GM10248 (cell line): Measurements from ENCODE around the gene TRMT112.
"Not testable (repeated sequence)": the region's sequence is repeated elsewhere in the genome, so short reads cannot be mapped to it uniquely, and the experiment has no call there.

Experiments
- CTCF ChIA-PET: fragments of 300-600 bp; sonication (Branson Sonifier 250); formaldehyde crosslinking; extraction: SDS; loops from one replicate; lab custom pipeline; 2021; ENCODE audit warnings: antibody characterized with exemption; lab: Yijun Ruan, JAX
- POLR2A ChIA-PET: fragments of 350-650 bp; sonication (Branson Sonifier 250); formaldehyde crosslinking; extraction: SDS; loops from one replicate; lab custom pipeline; 2020; ENCODE audit warnings: antibody characterized with exemption; lab: Yijun Ruan, JAX
- DNase-seq: peaks from one replicate; pipeline ENCODE4 v3.0.0; 2012; ENCODE audit errors: extremely low spot score
- CTCF ChIP-seq: IDR thresholded peaks from 2 replicates; pipeline ENCODE4 v1.5.1; 2012; ENCODE audit warnings: mild to moderate bottlenecking, low read depth; ENCODE audit errors: extremely low read depth, missing control alignments, control extremely low read depth

TRMT112 gene

GRCh38 chr11:64312947-64313346 lies 4.4 kb downstream of the TRMT112 start:
- no peak for TF ChIP-seq CTCF
- POLR2A ChIA-PET, result interaction anchor here (0.9 kb wide), 2 partner anchors 42 to 72 kb away, joined by 3 to 8 read pairs; partner anchors contain the start of gene FKBP2
- no peak for DNase-seq
- CTCF ChIA-PET, result interaction anchor here (1.0 to 2.7 kb wide), 5 partner anchors 9 to 44 kb away, joined by 3 to 16 read pairs (median 7); no protein-coding TSS in a partner anchor

- CTCF ChIA-PET, result interaction anchor here (1.1 to 2.6 kb wide), 4 partner anchors 9 to 104 kb away, joined by 3 to 11 read pairs (median 3); partner anchors contain the start of genes PLCB3, PRDX5 and TRMT112
- not testable (repeated sequence) for DNase-seq
- POLR2A ChIA-PET, result interaction anchor here (1.0 kb wide), 1 partner anchor 10 kb away, joined by 3 read pairs; the partner anchor contains the start of gene TRMT112
These were observed 9.6 kb downstream of the TRMT112 start for GRCh38 chr11:64307795-64308194.

- TF ChIP-seq CTCF, result no peak
- ChIA-PET POLR2A (interaction anchor here (1.0 kb wide), 1 partner anchor 10 kb away, joined by 3 read pairs; the partner anchor contains the start of gene TRMT112), CTCF (interaction anchor here (1.1 to 2.6 kb wide), 5 partner anchors 10 to 103 kb away, joined by 3 to 11 read pairs (median 3); partner anchors contain the start of genes PLCB3, PRDX5 and TRMT112)
- no peak for DNase-seq
These were observed 10.3 kb downstream of the TRMT112 start for GRCh38 chr11:64306876-64307622.

GRCh38 chr11:64306563-64306875 lies 10.8 kb downstream of the TRMT112 start:
- no peak for TF ChIP-seq CTCF
- no peak for DNase-seq
- ChIA-PET CTCF (interaction anchor here (1.4 to 2.6 kb wide), 2 partner anchors 11 to 35 kb away, joined by 5 to 11 read pairs; partner anchors contain the start of genes PRDX5 and TRMT112), POLR2A (no interaction called here)

- peak; percentile 41 for TF ChIP-seq CTCF
- ChIA-PET POLR2A (interaction anchor here (2.0 kb wide), 1 partner anchor 12 kb away, joined by 18 read pairs; the partner anchor contains the start of genes PRDX5 and TRMT112), CTCF (interaction anchor here (1.3 to 5.8 kb wide), 11 partner anchors 11 to 305 kb away, joined by 4 to 219 read pairs (median 20); partner anchors contain the start of genes BAD, FERMT3, GPR137 and KCNK4)
- DNase-seq, result peak; percentile 49
These were observed 11.4 kb downstream of the TRMT112 start for GRCh38 chr11:64305691-64306562.

- no peak for TF ChIP-seq CTCF
- CTCF ChIA-PET, result interaction anchor here (0.7 to 5.8 kb wide), 31 partner anchors 8 to 383 kb away, joined by 3 to 219 read pairs (median 8); partner anchors contain the start of genes BAD, CCDC88B, FERMT3 and GPR137
- DNase-seq, result peak; percentile 99
These were observed 12.2 kb downstream of the TRMT112 start, which contains the start of gene ESRRA for GRCh38 chr11:64305075-64305690. Gene ESRRA, plus strand, starts transcription at chr11:64305524. Its CDS starts 1,656 bp downstream, at chr11:64307180.

More at GRCh38 chr11:64305075-64305690, 12.2 kb downstream of the TRMT112 start, which contains the start of gene ESRRA:
- POLR2A ChIA-PET, result interaction anchor here (0.6 to 2.0 kb wide), 4 partner anchors 13 to 120 kb away, joined by 3 to 18 read pairs (median 7); partner anchors contain the start of genes PRDX5, STIP1 and TRMT112
